HG03575 (cell line): Measurements from ENCODE around the gene MPP2.
"Not testable (repeated sequence)": the region's sequence is repeated elsewhere in the genome, so short reads cannot be mapped to it uniquely, and the experiment has no call there.

Experiments used
- ATAC-seq: cut with Tn5 transposase; IDR thresholded peaks from one replicate; pipeline ENCODE4 v1.9.1; 2021; ENCODE audit not compliant: unreplicated experiment, insufficient number of reproducible peaks, low FRiP score; ENCODE audit errors: extremely low read depth

MPP2 gene

GRCh38 chr17:43857957-43858600 is 49.3 kb downstream of the MPP2 start:
- no peak for ATAC-seq

GRCh38 chr17:43857141-43857540 is 50.2 kb downstream of the MPP2 start:
- no peak for ATAC-seq

GRCh38 chr17:43856141-43856540 is 51.2 kb downstream of the MPP2 start:
- no peak for ATAC-seq

DNA sequence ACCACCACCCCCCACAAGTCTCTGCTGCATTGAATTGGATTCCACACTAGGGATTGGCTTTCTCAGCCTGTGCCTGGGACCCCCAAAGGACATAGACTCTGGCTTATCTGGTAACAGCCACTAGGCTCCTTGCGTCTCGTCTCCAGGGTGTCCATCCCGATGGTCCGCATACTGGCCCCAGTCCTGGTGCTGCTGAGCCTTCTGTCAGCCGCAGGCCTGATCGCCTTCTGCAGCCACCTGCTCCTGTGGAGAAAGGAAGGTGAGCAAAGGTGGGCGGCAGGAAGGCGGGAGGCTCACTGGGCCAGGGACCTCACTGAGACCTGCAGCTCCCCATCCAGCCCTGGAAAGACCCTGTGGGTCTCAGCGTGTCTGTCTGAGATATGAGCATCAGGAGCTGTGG is 52.3 kb downstream of the MPP2 start:
- ATAC-seq = no peak

DNA sequence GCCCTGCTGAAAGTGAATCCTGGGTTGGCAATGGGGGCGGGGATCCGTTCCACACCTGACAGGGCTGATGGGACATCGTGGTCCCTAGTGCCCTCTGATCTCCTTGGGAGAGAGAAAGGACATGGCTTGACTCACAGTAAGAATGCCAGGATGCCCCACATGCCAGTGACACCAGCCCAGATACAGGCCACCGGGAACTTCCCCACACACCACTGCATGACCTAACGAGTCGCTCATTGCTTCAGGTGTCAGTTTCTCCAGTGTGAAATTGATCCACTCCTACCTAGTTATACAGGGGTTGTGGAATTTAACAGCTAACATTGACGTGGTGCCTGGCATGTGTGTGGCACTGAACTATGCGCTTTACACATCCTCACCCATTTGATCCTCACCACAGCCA is 52.8 kb downstream of the MPP2 start:
- no peak for ATAC-seq

DNA sequence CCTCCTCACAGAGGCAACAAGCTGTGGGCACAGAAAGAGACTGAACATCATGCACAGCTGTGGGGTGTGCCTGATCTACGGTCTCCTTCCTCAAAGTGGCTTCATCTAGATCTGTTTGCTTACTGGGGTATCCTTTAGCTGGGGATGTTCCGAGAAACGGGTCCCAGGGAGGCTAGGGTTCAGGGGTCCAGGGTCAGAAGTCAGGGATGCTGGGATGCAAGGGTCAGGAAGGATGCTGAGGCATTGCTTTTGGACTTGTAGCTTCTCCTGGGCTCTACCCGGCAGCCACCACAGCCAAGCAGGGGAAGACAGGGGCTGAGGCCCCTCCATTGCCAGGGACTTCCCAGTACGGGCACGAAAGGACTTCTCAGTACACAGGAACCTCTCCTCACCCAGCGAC is 53.8 kb downstream of the MPP2 start:
- ATAC-seq = no peak

DNA sequence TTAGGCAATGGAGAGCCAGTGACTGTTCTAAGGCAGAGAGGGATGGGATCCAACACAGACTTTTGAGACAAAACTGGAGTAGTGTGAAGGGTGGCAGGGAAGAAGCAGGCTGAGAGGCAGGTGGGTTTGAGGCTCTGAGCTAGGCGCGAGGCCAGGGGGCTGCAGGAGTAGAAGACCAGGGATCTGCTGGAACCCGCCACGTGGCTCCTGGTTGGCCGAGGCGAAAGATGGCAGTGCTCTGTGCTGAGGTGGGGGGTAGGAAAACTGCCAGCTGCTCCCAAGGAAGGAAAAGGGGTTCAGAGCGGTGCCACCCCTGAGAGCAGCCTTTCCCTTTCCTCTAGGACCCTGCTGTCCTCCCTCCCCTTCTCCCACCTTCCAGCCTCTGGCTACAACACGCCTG is 54.8 kb downstream of the MPP2 start:
- no peak for ATAC-seq

DNA sequence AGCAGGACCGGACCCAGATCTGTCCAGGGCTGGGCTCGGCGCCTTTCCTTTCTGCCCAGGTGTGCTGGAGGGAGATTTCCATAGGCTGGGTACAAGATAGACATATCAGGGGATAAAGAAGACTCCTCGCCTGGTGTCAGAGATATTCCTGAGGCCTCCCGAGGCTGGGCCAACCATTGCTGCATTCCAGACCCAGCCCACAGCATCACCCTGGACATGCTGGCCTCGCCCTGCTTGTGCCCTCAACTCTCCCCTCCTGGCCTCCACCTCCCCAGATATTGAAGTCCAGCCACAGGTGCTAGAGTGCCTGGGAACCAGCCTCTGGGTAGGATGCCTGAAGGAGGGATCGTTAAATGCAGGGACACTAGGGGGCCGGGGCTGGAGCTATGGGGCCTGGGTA is 58.2 kb downstream of the MPP2 start:
- no peak for ATAC-seq

DNA sequence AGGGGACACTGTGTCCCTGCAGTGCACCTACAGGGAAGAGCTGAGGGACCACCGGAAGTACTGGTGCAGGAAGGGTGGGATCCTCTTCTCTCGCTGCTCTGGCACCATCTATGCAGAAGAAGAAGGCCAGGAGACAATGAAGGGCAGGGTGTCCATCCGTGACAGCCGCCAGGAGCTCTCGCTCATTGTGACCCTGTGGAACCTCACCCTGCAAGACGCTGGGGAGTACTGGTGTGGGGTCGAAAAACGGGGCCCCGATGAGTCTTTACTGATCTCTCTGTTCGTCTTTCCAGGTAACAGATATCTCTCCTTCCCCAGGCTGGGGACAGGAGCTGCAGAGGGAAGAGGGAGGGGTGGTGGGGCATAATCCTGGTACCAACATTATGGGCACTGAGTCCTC is 58.7 kb downstream of the MPP2 start:
- no peak for ATAC-seq

DNA sequence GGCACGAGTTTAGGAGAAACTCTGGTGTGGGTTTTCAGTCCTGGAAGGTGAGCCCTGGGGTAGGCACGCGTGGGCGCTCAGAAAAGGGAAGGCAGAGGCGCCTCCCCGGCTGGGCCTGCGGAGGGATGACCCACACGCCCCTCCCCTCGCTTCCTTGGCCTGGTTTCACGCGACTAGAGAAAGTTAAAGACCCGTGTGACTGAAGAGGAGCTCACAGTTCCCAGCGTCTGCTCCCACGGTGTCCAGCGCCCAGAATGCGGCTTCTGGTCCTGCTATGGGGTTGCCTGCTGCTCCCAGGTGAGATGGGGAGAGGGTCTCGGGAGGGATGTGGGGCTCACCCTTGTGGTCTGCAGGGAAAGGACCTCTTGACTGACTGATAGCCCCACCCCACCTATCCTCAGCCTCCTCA is 60.4 kb downstream of the MPP2 start, which contains the start of gene CD300LG:
CD300LG (plus strand) TSS at position 214 of the 409 bp plus-strand sequence; CDS start at position 255, 41 bp downstream.
- ATAC-seq = no peak

DNA sequence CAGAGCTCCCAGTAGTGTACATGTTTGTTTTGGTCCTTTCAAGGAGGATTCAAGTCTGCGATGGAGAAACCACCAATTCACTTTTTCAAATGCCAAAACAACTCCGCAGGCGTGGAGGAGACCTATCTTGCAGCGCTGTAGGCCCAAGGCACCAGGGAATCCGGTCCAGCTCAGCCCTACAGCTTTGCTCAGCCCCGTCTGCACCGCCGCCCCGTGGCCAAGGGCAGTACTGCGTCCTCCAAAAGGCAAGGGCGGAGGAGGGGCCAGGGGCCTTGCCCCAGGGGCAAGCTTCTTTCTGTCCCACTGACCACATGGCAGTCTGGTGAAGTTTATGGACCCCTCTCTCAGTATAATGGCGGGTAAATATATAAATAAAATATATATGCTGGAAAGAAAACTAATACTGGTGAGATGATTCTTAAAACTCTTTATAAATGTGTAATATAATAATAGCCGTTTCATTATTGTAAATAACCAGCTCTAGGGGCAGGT is 61.1 kb downstream of the MPP2 start:
- ATAC-seq = no peak

- ATAC-seq = no peak
Measured at GRCh38 chr17:43845766-43846165, 61.6 kb downstream of the MPP2 start.

- ATAC-seq = no peak
Measured at GRCh38 chr17:43844241-43844640, 63.1 kb downstream of the MPP2 start.

- no peak for ATAC-seq
Measured at GRCh38 chr17:43842975-43843325, 64.4 kb downstream of the MPP2 start.

DNA sequence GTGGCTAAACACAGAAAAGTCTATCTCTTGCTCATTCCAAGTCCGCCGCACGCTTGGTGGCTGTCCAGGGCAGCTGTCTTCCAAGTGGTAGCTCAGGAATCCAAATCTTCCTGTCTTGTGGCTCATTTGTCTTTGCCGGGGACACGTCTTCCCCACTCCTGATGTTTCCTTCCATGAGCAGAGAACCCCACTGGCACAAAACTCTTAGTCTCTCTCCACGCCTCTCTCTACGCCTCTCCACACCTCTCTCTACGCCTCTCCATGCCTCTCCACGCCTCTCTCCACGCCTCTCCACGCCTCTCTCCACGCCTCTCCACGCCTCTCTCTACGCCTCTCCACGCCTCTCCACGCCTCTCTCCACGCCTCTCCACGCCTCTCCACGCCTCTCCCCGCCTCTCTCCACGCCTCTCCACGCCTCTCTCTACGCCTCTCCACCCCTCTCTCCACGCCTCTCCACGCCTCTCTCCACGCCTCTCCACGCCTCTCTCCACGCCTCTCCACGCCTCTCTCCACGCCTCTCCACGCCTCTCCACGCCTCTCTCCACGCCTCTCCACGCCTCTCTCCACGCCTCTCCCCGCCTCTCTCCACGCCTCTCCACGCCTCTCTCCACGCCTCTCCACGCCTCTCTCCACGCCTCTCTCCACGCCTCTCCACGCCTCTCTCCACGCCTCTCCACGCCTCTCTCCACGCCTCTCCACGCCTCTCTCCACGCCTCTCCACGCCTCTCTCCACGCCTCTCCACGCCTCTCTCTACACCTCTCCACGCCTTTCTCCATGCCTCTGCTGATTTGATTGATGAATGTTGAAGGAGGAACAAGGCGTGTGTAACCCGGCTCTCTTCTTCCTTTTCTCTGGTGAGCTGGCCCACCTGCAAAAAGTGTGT is 65.0 kb downstream of the MPP2 start:
- ATAC-seq = not testable (repeated sequence)

DNA sequence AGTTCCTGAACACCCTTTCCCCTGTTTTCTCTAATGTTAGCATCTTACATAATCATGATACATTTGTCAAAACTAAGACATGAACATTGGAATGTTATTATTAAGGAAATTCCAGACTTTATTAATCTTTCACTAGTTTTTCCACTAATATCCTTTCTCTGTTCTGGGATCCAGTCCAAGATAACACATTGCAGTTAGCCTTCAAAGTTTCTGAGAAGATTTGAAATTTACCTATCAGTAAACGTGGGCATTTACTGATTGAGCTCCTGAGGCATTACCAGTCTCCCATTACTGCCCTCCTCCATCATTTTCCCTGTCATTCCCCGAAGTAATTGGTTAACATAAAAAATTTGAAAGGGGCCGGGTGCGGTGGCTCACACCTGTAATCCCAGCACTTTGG is 66.1 kb downstream of the MPP2 start:
- ATAC-seq = no peak

DNA sequence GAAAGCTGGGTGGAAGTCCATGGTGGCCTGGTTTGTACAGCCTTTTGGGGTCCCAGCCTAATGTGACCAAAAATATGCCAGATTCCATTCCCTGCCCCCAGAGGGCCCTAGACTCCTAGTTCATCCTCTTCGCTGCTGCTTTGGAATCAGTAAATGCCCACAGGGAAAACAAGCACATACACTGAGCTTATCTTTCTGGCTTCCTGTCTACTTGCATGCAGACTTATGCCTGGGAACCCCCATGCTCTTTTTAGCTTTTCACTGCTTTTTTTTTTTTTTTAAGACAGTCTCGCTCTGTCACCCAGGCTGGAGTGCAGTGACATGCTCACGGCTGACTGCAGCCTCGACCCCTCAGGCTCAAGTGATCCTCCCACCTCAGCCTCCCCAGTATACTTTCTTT is 66.5 kb downstream of the MPP2 start:
- ATAC-seq = no peak

DNA sequence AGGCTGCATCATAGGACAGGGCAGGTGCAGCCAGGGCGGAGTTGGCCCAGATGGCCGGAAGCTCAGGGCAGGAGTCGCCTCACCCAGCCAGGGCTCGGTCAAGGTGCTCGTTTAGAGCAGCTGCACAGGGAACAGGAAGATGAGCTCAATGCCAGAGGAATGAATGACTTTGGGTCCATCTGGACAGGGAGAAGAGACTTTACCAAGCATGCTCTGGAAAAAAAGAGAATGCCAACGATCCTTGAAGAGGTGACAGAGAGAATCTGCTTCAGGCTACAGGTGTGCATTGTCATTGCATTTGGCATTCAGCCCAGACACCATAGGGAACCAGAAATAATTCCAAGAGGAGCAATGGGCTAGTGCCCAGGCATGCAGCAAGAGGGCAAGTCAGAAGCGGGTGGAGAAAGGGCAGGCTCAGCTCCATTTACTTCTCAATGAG is 67.6 kb downstream of the MPP2 start:
- no peak for ATAC-seq

DNA sequence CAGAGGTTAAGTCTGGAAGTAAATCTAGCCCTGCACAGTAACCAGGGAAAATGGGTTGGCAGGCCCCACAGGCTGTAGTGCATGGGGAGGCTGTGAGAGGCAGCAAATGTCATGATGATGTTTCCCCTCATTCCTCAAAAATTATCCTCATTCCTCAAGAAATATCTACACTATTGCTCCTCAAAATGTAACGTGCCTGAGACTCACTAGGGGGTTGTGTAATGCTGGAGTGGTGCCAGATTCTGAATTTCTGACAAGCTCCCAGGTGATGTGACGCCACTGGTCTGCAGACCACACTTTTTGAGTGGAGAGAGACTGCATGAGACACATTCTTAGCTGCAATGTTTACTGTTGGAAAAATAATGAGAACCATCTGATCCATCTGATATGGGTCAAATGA is 73.2 kb downstream of the MPP2 start:
- ATAC-seq = no peak
